HG03175 (cell line): Measurements from ENCODE around the gene CDC42SE2.
"Not testable (repeated sequence)": the region's sequence is repeated elsewhere in the genome, so short reads cannot be mapped to it uniquely, and the experiment has no call there.

Source experiments
- ATAC-seq: cut with Tn5 transposase; IDR thresholded peaks from one replicate; pipeline ENCODE4 v1.9.1; 2021; ENCODE audit warnings: mild to moderate bottlenecking, moderate library complexity; ENCODE audit not compliant: unreplicated experiment

Gene CDC42SE2

DNA sequence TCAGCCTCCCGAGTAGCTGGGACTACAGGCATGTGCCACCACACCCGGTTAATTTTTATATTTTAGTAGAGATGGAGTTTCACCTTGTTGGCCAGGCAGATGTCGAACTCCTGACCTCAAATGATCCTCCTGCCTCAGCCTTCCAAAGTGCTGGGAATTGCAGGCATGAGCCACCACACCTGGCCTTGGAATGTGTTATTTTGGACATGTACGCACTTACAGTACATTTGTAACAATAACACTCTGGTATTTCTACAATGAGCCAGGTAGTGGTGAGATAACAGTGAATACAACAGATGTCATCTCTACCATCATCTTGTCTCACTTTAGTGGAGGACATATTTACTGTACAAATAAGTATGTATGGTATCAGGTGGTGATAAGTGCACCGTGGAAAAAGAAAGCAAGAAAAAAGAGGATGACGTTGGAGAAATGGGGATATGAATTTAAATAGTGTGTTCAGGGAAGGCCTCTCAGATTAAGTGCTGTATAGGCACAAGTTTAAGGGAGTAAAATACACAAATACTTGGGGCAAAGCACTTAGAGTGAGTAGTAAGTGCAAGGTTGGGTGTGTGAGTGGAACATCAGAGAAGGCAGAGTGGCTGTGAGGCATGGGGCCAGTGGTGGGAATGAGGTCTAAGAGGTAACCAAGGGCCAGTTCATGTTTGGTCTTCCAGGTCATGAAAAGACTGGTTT, 100.1 kb downstream of the CDC42SE2 start:
- ATAC-seq, result no peak

DNA sequence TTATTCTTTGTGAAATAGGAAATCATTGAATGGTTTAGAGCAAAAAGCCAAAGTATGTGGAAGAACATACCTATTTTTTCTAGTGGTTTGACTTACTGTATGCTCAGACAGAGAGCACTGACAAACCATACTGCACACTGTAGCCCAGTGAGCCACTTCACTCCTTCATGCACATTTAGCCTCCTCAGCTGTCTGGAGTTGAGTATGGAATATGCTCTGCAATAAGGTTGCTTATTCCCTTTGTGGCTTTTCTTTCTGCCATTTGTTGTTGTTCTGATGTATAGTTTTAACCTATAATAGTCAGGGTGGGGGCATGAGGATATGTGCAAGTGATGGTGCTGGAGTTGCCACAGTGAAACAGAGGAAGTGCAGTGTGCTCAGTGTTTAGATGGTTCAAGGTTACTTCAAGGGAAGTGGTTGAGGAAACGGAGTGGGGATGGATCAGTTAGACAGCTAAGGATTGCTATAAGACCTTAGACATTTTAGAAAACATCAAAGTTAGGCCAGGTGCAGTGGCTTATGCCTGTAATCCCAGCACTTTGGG, 100.7 kb downstream of the CDC42SE2 start:
- no peak for ATAC-seq

DNA sequence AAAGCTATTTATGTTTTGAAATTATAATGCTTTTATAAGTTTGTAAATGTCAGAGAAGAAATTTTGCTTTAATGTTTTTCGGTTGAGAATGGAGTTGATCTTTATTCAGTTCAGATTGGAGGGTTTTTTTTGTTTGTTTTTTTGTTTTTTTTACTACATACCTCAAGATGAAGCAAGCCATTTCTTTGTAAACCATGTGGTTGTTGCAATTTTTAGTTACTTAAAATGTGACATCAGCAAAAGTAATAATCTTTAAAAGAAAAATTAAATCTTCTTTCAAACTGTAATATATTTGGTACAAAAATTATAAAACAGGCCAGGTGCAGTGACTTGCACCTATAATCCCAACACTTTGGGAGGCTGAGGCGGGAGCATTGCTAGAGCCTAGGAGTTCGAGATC, 102.6 kb downstream of the CDC42SE2 start:
- no peak for ATAC-seq

DNA sequence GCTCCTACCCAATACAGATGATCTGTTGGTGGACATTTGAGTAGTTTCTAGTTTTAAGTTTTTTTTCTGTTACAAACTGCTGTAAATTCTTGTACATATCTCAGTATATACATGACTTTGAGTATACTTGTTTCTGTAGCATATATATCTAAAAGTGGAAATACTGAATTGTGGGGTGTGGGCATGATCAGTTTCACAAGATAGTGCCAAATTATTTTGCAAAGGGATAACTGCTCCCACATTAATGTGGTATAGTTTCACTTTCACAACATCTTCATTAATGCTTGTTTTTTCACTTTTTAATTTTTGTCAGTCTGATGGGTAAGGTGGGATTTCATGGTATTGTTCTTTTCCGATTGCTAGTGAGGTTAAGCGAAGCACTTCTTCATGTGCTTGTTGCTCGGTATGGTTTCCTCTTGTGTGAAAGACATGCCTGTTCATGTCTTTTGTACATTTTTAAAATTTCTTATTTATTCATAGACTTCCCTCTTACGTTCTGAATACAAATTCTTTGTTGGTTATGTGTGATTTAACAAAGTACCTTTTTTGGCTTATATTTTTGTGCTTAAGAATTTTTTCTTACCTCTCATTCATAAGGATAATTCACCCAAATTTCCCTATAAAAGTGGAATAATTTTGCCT, 103.5 kb downstream of the CDC42SE2 start:
- ATAC-seq, result no peak

DNA sequence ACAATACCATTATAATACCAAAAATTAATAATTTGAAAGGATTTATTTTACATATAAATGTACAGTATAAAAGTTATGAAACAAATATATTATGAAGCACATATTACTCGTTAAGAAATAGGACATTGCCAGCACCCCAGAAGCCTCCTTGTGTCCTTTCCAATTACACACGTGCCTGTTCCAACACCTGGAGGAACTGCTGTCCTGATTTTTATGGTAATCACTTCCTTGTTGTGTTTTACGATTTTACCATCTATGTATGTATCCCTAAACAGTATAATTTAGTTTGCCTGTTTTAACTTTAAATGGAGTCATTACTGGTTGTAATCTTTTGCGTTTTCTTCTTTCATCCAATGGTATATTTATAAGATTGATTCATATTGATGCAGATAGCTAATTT, 105.0 kb downstream of the CDC42SE2 start:
- ATAC-seq, result no peak

DNA sequence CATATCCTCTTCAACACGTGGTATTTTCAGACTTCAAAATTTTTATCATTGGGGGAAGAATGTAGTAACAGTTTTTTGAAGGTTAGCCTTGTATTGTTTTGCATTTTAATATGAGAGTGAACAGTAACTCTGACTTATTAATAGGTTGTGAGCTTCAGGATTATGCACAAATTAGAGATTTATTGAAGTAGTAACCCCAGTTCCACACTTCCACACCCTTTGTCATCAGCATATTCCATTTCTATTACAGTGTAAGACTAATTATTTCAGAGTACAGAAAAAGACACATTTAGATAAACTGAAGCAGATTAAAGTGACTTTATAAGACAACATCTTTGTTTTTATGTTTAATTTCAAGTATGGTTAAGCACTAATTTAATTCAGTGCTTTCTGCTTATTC, 105.7 kb downstream of the CDC42SE2 start:
- no peak for ATAC-seq

DNA sequence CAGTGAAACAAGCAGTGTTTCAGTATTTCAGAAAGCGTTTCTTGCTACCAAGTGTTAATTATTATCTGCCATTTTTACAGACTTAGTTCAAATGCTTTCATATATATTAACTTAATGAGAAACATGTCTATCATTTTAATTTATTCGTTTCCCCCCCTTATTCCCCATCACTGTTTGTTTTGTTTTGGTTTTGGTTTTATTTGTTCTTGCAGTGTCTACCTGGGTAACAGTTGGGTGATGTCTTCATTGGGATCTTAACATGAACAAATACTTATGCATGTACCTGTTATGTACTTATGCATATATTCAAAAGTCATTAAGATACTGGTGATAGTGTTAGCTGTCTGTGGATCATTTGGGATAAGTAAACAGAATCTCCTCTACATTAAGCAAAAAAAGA, 108.0 kb downstream of the CDC42SE2 start:
- ATAC-seq, result no peak

DNA sequence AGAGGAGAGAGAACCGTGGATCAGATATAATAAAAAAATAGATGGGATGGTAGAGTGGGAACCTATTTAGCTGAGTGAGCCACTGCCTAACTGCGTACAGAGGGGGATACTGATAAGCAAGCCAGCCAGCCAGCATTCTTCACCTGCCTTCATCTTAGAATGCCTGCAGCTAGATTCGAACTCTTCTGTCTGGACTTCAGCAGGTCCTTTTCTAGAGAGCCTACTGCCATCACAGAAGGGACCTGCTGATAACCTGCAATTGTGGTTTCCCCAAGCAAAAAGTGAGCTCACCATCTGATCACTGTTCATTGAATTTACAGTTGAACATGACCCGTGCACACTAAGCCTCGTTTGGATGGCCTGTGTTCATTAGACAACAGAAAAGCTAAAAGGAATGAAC, 109.4 kb downstream of the CDC42SE2 start:
- no peak for ATAC-seq

DNA sequence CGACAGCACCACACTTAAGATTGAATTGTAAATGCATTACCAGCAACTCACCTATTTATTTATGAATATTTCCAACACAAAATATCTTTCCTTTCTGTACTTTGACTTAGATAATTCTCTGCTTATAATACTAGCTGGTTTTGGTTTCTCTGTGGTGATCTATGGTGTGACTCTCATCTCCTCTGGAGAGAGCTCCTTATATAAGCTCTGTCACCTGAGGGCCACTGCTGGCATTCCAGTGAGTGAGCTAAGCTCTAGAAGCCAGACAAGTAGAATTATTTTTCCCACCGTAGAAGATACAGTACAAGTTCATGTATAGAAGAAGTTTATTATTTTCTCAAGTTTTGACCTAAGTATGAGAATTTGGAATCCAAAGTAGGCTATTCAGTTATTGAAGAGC, 111.5 kb downstream of the CDC42SE2 start:
- no peak for ATAC-seq

DNA sequence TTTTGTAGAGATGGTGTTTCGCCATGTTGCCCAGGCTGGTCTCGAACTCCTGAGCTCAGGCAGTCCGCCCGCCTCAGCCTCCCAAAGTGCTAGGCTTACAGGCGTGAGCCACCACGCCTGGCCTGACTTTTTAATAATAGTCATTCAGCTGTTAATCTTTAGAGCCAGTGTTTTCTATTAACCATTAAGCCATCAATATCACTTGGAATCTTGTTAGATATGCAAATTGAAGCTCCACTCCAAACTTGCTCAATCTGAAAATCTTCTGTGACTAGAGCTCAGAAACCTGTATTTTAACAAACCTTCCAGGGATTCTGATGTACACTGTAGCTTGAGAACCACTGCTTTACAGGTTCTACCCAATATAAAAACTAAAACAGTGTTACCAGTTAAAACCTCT, 113.5 kb downstream of the CDC42SE2 start:
- ATAC-seq, result no peak

DNA sequence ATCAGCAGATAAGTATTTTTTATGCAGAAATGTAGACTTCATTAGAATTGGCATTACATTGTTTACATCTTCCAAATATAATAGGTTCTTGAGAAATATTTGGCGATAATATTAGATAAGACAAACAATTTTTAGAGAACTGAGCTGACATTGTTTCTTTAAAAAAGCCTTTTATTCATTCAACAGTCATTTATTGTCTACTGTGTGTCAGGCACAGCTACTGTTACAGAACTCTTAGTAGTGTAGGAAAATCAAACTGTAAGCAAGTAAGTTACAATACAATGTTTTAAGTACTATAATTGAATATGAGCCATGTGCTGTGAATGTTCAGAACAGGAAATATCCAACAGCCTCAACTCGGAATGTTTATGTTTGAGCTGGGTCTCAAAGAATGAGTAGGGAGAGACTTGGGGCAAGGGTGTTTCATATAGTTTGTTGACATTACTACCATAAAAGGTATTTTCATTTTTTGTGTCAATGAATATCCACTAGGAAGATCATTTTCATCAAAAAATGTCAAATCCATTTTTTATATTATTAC, 114.0 kb downstream of the CDC42SE2 start:
- no peak for ATAC-seq

DNA sequence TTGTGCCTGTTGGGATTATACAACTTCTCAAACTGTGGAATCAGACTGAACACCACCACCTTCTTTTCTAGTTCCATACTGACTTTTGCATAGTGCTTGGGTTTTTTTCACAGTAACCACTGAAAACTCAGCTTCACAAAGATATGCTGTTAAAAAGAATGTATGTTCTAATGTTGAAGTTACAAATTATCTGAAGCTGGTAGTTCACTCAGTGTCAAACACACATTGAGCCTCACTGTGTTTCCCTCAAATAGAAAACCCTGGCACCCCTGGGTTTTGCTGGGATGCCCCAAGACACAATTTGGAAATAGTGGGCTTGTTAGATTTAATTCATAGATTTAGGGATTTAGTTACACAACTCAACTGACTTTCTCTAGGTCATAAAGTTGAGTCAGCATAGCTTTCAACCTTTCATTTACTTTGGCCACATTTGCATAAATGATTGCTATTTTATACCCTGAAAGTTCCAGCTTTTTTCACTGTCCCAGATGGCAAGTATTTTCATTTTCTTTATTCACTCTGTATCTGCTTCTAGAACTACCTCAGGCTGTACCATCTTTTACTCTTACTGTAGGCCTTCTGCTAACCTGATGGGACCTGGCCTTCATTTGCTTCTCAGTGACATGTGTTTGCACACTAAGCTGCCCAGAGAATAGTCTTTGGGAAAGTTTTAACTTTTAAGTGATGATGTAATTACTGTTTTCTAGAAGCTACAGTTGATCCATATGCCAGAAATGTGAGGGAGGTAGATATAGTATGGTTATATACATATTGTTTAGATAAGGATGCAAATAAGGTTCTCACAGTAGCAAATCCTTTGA, 115.1 kb downstream of the CDC42SE2 start:
- ATAC-seq, result peak; percentile 16

DNA sequence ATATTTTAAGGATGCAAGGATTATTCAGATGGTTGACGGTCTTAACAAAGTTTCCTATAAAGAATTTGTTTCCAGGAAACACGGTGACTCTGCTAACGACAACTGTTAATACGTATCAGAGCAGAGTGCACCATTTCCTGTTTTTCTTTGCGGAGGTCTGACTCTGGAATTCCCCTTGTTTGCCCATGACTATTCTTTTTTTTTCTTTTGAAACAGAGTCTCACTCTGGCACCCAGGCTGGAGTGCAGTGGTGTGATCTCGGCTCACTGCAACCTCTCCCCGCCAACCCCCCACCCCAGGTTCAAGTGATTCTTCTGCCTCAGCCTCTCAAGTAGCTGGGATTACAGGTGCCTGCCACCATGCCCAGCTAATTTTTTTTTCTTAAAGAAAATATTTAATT, 115.9 kb downstream of the CDC42SE2 start:
- ATAC-seq, result peak; percentile 27

DNA sequence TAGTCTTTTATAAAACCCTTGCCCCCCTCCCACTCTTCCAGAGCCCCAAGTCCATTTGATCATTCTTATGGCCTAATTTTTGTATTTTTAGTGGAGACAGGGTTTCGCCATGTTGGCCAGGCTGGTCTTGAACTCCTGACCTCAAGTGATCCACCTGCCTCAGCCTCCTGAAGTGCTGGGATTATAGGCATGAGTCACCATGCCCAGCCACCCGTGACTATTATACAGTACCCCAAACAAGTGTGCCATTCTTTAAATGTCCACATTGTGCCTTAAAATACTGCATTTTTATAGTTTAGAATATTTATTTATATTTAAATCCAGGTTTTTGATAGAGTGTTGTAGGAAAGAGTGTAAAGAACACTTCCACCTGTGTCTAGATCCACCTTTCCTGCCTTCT, 116.4 kb downstream of the CDC42SE2 start:
- not testable (repeated sequence) for ATAC-seq

DNA sequence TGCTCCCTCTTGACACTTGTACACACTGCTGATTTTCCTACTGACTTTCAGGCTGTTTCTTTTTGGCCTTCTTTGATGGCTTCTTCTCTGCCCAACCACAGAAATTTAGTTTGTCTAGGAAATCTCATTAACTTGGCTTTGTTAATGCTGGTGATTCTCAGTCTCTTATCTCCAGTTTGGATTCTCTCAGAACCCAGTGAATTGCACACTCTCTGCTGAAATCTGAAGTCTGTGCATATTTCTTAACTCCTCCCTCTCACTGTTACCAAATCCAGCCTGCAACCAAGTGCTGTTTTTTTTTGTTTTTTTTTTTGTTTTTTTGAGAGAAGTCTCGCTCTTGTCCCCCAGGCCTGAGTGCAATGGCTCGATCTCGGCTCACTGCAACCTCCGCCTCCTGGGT, 117.2 kb downstream of the CDC42SE2 start:
- ATAC-seq, result no peak

DNA sequence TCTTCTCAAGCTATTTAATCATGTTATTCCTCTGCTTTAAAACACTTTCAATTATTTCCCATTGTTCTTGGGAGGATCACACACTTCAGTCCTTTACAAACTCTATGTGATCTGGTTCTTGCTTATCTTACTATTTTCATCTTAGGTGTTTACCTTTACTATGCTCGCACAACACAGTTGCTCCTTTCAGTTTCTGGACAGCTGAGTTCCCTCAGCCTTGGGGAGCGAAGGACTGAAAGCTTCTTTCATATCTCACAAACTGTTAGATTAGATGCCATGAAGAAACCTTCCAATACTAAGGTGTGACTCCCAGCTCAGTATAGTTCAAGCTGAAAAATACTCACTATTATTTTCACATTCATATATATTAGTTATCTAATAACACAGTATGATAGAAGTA, 117.9 kb downstream of the CDC42SE2 start:
- ATAC-seq, result peak; percentile 64

DNA sequence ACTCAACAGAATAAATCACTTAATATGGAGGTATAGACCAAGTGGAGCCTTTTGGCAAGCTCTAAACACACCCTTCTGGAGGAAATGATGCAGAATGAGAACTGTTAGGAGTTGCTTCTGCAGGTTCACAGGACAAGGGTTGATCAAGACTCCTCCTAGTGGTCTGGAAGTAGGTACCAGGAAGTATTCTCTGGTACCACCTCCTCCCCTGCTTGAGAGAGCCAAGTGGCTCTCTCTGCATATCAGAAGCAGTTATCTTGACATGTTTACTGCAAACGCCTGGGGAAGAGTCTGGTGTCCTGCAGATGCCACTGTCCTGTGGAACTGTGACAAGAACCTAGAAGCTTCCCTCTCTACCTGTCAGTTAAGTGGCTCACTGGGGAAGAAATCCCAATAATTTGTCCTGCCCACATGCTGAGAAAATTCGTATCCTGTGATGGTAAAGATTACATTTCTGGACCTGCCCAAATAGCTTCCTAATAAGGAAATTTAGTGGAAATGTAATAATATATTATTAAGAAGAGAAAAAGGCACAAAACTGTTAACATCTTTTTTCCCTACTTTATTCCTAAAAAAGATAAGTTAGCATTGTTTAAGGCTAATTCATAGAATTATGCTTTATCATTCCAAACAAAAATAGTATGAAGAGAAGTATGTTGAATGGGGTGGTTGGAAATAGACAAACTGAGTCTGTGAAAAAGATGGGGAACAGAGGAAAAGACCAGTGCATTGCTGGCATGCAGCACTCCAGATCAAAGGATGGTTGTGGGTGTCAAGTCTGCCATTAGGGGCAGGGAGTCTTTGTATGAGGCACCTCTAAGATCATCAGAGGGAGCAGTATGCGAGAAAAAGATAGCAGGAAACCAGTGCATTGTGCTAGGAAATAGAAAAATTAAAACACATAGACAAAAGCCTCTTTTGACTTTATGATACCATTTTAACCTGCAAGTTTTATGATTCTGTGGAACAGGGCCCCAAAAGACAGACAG, 118.8 kb downstream of the CDC42SE2 start:
- ATAC-seq, result peak; percentile 71

DNA sequence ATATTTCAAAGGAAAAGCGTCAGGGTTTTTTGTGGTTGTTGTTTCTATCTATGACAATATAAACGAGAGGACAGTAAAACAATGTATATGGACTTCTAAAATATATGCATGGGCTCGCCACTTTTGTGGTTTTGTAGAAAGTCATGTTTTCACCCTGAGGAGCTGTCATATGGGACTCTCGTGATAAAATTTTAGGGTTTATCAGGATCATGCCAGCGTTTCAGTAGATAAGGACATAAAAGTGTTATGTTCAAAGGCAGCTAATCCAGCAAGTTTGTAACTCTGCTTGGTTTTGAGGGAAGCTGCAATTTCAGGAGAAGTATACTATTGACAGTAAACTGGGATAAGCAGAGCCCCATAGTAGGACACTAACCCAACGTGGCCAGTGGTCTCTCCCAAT, 120.3 kb downstream of the CDC42SE2 start:
- no peak for ATAC-seq

DNA sequence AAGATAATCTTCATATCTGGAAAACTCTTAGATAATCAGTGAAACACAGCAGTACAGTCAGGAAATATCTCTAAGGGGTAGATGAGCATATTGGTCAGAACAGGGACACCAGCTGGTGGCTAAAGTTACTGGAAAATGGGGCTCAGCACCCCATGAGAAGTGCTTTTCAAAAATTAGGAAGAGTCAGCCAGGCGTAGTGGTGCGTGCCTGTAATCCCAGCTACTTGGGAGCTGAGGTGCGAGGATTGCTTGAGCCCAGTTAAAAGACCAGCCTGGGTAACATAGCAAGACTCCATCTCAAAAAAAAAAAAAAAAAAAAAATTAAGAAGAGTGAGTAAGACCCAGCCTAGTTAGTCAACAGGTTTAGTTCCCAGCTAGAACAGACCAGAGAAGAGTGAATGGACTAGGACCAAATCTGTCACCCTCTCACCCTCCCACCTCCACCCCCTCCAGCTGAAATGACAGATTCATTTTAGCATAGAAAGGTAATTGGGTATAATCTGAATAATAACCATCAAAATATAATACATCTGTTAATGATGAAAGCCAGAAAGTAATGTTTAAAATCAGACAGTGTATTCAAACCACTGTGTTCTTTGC, 120.9 kb downstream of the CDC42SE2 start:
- ATAC-seq, result no peak

DNA sequence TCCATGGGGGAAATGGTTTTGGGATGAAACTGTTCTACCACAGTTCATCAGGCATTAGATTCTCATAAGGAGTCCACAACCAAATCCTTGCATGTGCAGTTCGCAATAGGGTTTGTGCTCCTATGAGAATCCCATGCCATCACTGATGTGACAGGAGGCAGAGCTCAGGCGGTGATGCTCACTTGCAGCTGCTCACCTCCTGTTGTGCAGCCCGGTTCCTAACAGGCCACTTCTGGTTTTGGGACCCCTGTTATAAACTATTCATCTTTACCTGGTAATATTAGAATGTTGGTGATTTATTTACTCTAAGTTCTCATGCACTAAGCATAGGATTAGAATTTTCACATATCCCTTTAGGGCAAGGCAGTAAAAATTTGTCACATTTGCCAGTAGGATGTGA, 122.3 kb downstream of the CDC42SE2 start:
- no peak for ATAC-seq
